IPS-20b (cell line): Measurements from ENCODE around the gene RGCC.
A peak's percentile ranks its signal among the peaks of the same experiment; 100 is the strongest.

ENCODE experiments used
- H3K27ac ChIP-seq: one replicate; pipeline ENCODE4 v1.5.1; 2013; ENCODE audit warnings: low read length
- H3K27me3 ChIP-seq: 2 replicates; pipeline ENCODE4 v1.6.1; 2013; ENCODE audit warnings: mild to moderate bottlenecking, low read length, inconsistent platforms; ENCODE audit not compliant: insufficient read depth
- H3K36me3 ChIP-seq: 2 replicates; pipeline ENCODE4 v1.6.1; 2013; ENCODE audit warnings: low read depth, mild to moderate bottlenecking, inconsistent platforms, low read length, moderate library complexity; ENCODE audit not compliant: insufficient read depth
- H3K4me1 ChIP-seq: 2 replicates; pipeline ENCODE4 v1.6.1; 2013; ENCODE audit warnings: mild to moderate bottlenecking, control low read depth, inconsistent platforms, low read length, moderate library complexity; ENCODE audit not compliant: insufficient read depth
- H3K4me3 ChIP-seq: 2 replicates; pipeline ENCODE4 v1.5.1; 2013; ENCODE audit warnings: mild to moderate bottlenecking, low read length, inconsistent platforms
- H3K9ac ChIP-seq: 2 replicates; pipeline ENCODE4 v1.6.1; 2013; ENCODE audit warnings: low read depth, mild to moderate bottlenecking, inconsistent platforms, low read length, moderate library complexity
- H3K9me3 ChIP-seq: 2 replicates; pipeline ENCODE4 v1.6.1; 2013; ENCODE audit warnings: mild to moderate bottlenecking, low read depth, low read length, inconsistent platforms; ENCODE audit not compliant: insufficient read depth

RGCC gene

GRCh38 chr13:41454170-41454569, 3.2 kb upstream of the RGCC start:
- Histone ChIP-seq H3K4me1 (no peaks in the 10 kb centered on the region), H3K27ac (no peak overlapping the region), H3K9me3 (no peaks in the 10 kb centered on the region), H3K27me3 (peaks cover 56% of the 10 kb centered on the region), H3K9ac (no peak overlapping the region), H3K4me3 (no peak overlapping the region), H3K36me3 (no peaks in the 10 kb centered on the region)

- H3K9me3 ChIP-seq = no peaks in the 10 kb centered on the region
- no peaks in the 10 kb centered on the region for H3K36me3 ChIP-seq
- H3K4me3 ChIP-seq = no peak overlapping the region
- H3K27me3 ChIP-seq = peaks cover 70% of the 10 kb centered on the region
- H3K9ac ChIP-seq = no peak overlapping the region
- no peaks in the 10 kb centered on the region for H3K4me1 ChIP-seq
- H3K27ac ChIP-seq = no peak overlapping the region
Measured at GRCh38 chr13:41455725-41456419, 1.5 kb upstream of the RGCC start.

- Histone ChIP-seq H3K4me3 (peak overlapping the region; percentile 69), H3K27ac (no peak overlapping the region), H3K4me1 (no peaks in the 10 kb centered on the region), H3K9ac (no peak overlapping the region), H3K9me3 (no peaks in the 10 kb centered on the region), H3K36me3 (no peaks in the 10 kb centered on the region), H3K27me3 (peaks cover 79% of the 10 kb centered on the region)
Measured at GRCh38 chr13:41457589-41458186, 338 bp downstream of the RGCC start.

- no peaks in the 10 kb centered on the region for H3K4me1 ChIP-seq
- peaks cover 79% of the 10 kb centered on the region for H3K27me3 ChIP-seq
- H3K36me3 ChIP-seq = no peaks in the 10 kb centered on the region
- H3K9me3 ChIP-seq = no peaks in the 10 kb centered on the region
- no peak overlapping the region for H3K27ac ChIP-seq
- H3K4me3 ChIP-seq = peak overlapping the region; percentile 69
- H3K9ac ChIP-seq = no peak overlapping the region
Measured at GRCh38 chr13:41458187-41458760, 924 bp downstream of the RGCC start.

- H3K4me3 ChIP-seq = peak overlapping the region; percentile 69
- H3K9ac ChIP-seq = no peak overlapping the region
- peaks cover 76% of the 10 kb centered on the region for H3K27me3 ChIP-seq
- H3K36me3 ChIP-seq = no peaks in the 10 kb centered on the region
- no peak overlapping the region for H3K27ac ChIP-seq
- no peaks in the 10 kb centered on the region for H3K4me1 ChIP-seq
- H3K9me3 ChIP-seq = no peaks in the 10 kb centered on the region
Measured at GRCh38 chr13:41458761-41459431, 1.5 kb downstream of the RGCC start.

GRCh38 chr13:41459432-41460073, 2.2 kb downstream of the RGCC start:
- H3K27me3 ChIP-seq = peaks cover 70% of the 10 kb centered on the region
- H3K27ac ChIP-seq = no peak overlapping the region
- no peak overlapping the region for H3K4me3 ChIP-seq
- H3K36me3 ChIP-seq = no peaks in the 10 kb centered on the region
- H3K9ac ChIP-seq = no peak overlapping the region
- no peaks in the 10 kb centered on the region for H3K4me1 ChIP-seq
- no peaks in the 10 kb centered on the region for H3K9me3 ChIP-seq

- H3K9me3 ChIP-seq = no peaks in the 10 kb centered on the region
- no peak overlapping the region for H3K27ac ChIP-seq
- H3K9ac ChIP-seq = no peak overlapping the region
- H3K4me3 ChIP-seq = no peak overlapping the region
- H3K4me1 ChIP-seq = no peaks in the 10 kb centered on the region
- H3K36me3 ChIP-seq = no peaks in the 10 kb centered on the region
- H3K27me3 ChIP-seq = peaks cover 65% of the 10 kb centered on the region
Measured at GRCh38 chr13:41460074-41460465, 2.7 kb downstream of the RGCC start.

GRCh38 chr13:41460930-41461329, 3.6 kb downstream of the RGCC start:
- Histone ChIP-seq H3K4me3 (no peak overlapping the region), H3K36me3 (no peaks in the 10 kb centered on the region), H3K9ac (no peak overlapping the region), H3K27ac (no peak overlapping the region), H3K9me3 (no peaks in the 10 kb centered on the region), H3K27me3 (peaks cover 56% of the 10 kb centered on the region), H3K4me1 (no peaks in the 10 kb centered on the region)

- H3K9ac ChIP-seq = no peak overlapping the region
- no peaks in the 10 kb centered on the region for H3K36me3 ChIP-seq
- no peak overlapping the region for H3K27ac ChIP-seq
Measured at GRCh38 chr13:41461527-41462139, 4.3 kb downstream of the RGCC start.

GRCh38 chr13:41462427-41462826, 5.1 kb downstream of the RGCC start:
- Histone ChIP-seq H3K27me3 (peaks cover 41% of the 10 kb centered on the region), H3K27ac (no peak overlapping the region), H3K9ac (no peak overlapping the region), H3K9me3 (no peaks in the 10 kb centered on the region), H3K4me1 (no peaks in the 10 kb centered on the region), H3K4me3 (no peak overlapping the region), H3K36me3 (no peaks in the 10 kb centered on the region)

More at GRCh38 chr13:41461527-41462139, 4.3 kb downstream of the RGCC start:
- Histone ChIP-seq H3K27me3 (peaks cover 49% of the 10 kb centered on the region), H3K9me3 (no peaks in the 10 kb centered on the region), H3K4me3 (no peak overlapping the region), H3K4me1 (no peaks in the 10 kb centered on the region)

- H3K36me3 ChIP-seq = no peaks in the 10 kb centered on the region
- no peak overlapping the region for H3K4me3 ChIP-seq
- peaks cover 25% of the 10 kb centered on the region for H3K27me3 ChIP-seq
- no peaks in the 10 kb centered on the region for H3K9me3 ChIP-seq
- H3K9ac ChIP-seq = no peak overlapping the region
- no peak overlapping the region for H3K27ac ChIP-seq
- no peaks in the 10 kb centered on the region for H3K4me1 ChIP-seq
Measured at GRCh38 chr13:41463838-41464602, 6.7 kb downstream of the RGCC start.
